Trophoblast cell (in vitro differentiated cells and primary cell): Measurements from ENCODE around the gene BATF.

Source experiments
- DNase-seq, 2 donors: peaks; one replicate each; pipeline ENCODE4 v3.0.0-alpha.2; 2016
- H2AFZ ChIP-seq: 2 replicates; pipeline ENCODE4 v1.6.1; 2013; ENCODE audit warnings: low read length, moderate library complexity, mild to moderate bottlenecking; ENCODE audit not compliant: insufficient read depth, poor library complexity
- H2AK5ac ChIP-seq: 2 replicates; pipeline ENCODE4 v1.6.1; 2013; ENCODE audit warnings: mild to moderate bottlenecking, low read length
- H2BK120ac ChIP-seq: 2 replicates; pipeline ENCODE4 v1.6.1; 2013; ENCODE audit warnings: low read length, mild to moderate bottlenecking, moderate library complexity; ENCODE audit not compliant: insufficient read depth, poor library complexity
- H2BK12ac ChIP-seq: 2 replicates; pipeline ENCODE4 v1.6.1; 2013; ENCODE audit warnings: mild to moderate bottlenecking, low read length, moderate library complexity
- H2BK5ac ChIP-seq: 2 replicates; pipeline ENCODE4 v1.6.1; 2013; ENCODE audit warnings: low read length, low read depth, moderate library complexity, mild to moderate bottlenecking; ENCODE audit not compliant: poor library complexity
- H3K14ac ChIP-seq: 2 replicates; pipeline ENCODE4 v1.6.1; 2013; ENCODE audit warnings: mild to moderate bottlenecking, low read length
- H3K18ac ChIP-seq: 2 replicates; pipeline ENCODE4 v1.6.1; 2013; ENCODE audit warnings: mild to moderate bottlenecking, low read length
- H3K23ac ChIP-seq: 2 replicates; pipeline ENCODE4 v1.6.1; 2013; ENCODE audit warnings: low read length
- H3K27ac ChIP-seq: 2 replicates; pipeline ENCODE4 v1.5.1; 2013; ENCODE audit warnings: low read depth, mild to moderate bottlenecking, inconsistent platforms, low read length, moderate library complexity
- H3K27me3 ChIP-seq: 2 replicates; pipeline ENCODE4 v1.6.1; 2013; ENCODE audit warnings: inconsistent platforms, mild to moderate bottlenecking, low read length, moderate library complexity; ENCODE audit not compliant: insufficient read depth
- H3K36me3 ChIP-seq, 2 experiments: 1 replicate in 1 of 2; 2 replicates in 1 of 2; pipeline ENCODE4 v1.6.1; 2013; ENCODE audit warnings: low read length in 2 of 2, mild to moderate bottlenecking in 2 of 2, moderate library complexity in 1 of 2; ENCODE audit not compliant: insufficient read depth in 2 of 2, control insufficient read depth in 1 of 2
- H3K4ac ChIP-seq: 2 replicates; pipeline ENCODE4 v1.6.1; 2013; ENCODE audit warnings: low read depth, mild to moderate bottlenecking, low read length, moderate library complexity
- H3K4me1 ChIP-seq, 2 experiments: 1 replicate in 1 of 2; 2 replicates in 1 of 2; pipeline ENCODE4 v1.6.1; 2013; ENCODE audit warnings: low read length in 2 of 2, mild to moderate bottlenecking in 2 of 2, moderate library complexity in 1 of 2; ENCODE audit not compliant: insufficient read depth in 2 of 2, control insufficient read depth in 1 of 2
- H3K4me2 ChIP-seq: 2 replicates; pipeline ENCODE4 v1.6.1; 2013; ENCODE audit warnings: inconsistent platforms, mild to moderate bottlenecking, low read length, moderate library complexity
- H3K4me3 ChIP-seq: 2 replicates; pipeline ENCODE4 v1.5.1; 2013; ENCODE audit warnings: mild to moderate bottlenecking, low read depth, low read length, inconsistent platforms
- H3K79me1 ChIP-seq: one replicate; pipeline ENCODE4 v1.6.1; 2013; ENCODE audit warnings: low read length
- H3K79me2 ChIP-seq: 2 replicates; pipeline ENCODE4 v1.6.1; 2013; ENCODE audit warnings: low read length, mild to moderate bottlenecking; ENCODE audit not compliant: control insufficient read depth, insufficient read depth, poor library complexity
- H3K9ac ChIP-seq: 2 replicates; pipeline ENCODE4 v1.6.1; 2013; ENCODE audit warnings: mild to moderate bottlenecking, low read length
- H3K9me3 ChIP-seq: 2 replicates; pipeline ENCODE4 v1.6.1; 2013; ENCODE audit warnings: low read depth, mild to moderate bottlenecking, control low read depth, inconsistent platforms, low read length; ENCODE audit not compliant: insufficient read depth
- H4K12ac ChIP-seq: 2 replicates; pipeline ENCODE4 v1.6.1; 2013; ENCODE audit warnings: low read depth, mild to moderate bottlenecking, low read length, moderate library complexity
- H4K8ac ChIP-seq: 2 replicates; pipeline ENCODE4 v1.6.1; 2013; ENCODE audit warnings: low read depth, mild to moderate bottlenecking, low read length, moderate library complexity
- H4K91ac ChIP-seq: one replicate; pipeline ENCODE4 v1.6.1; 2013; ENCODE audit warnings: low read depth, mild to moderate bottlenecking, low read length, moderate library complexity
- whole genome bisulfite sequencing: extraction: QIAGEN DNeasy Blood & Tissue Kit; methylation state at CpG from one replicate; pipeline ENCODE4 v1.1.7; 2013; ENCODE audit warnings: missing lambda C conversion rate; ENCODE audit not compliant: insufficient read length, insufficient coverage; ENCODE audit errors: extremely low coverage; 5-methylcytosine and 5-hydroxymethylcytosine counted together

The BATF gene

DNA sequence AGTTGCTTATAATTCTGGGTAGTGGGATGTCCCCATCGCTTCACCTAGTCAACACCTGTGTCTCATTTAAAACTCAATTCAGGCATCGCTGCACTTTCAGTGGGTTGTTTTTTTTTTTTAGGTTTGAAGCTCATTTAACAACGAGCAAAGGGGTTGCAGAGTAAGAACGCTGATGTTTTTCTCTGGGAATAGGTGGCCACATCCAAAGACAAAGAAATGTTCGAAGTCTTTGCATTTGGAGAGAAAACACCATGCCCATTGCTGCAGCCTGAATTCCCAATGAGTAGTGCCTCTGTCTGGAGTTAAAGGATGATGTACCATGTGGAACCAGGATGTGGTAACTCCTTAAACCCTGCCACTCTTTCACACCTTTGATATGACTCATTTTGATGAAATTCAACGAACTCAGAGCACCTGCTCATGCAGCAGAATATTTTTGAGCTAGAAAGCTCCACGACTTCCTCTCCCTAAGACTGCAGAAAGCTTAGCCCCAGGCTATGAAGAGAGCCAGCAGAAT is 35.1 kb upstream of the BATF start:
- Histone ChIP-seq H3K4me3 (no peak overlapping the region), H4K12ac (no peak overlapping the region), H3K14ac (no peak overlapping the region), H4K91ac (no peak overlapping the region), H3K27me3 (no peaks in the 10 kb centered on the region), H2BK120ac (no peak overlapping the region), H2BK5ac (no peak overlapping the region), H3K4ac (no peak overlapping the region), H2AFZ (no peak overlapping the region), H3K4me1 (no peaks in the 10 kb centered on the region), H2BK12ac (no peak overlapping the region), H4K8ac (no peak overlapping the region), H3K18ac (no peak overlapping the region), H3K9me3 (peaks cover 2% of the 10 kb centered on the region), H2AK5ac (no peak overlapping the region), H3K36me3 (no peaks in the 10 kb centered on the region), H3K4me2 (no peak overlapping the region), H3K79me2 (no peaks in the 10 kb centered on the region), H3K23ac (no peak overlapping the region), H3K27ac (no peak overlapping the region), H3K79me1 (no peaks in the 10 kb centered on the region), H3K9ac (no peak overlapping the region)
- no CpG with 5 or more reads among the region's 7 CpGs for WGBS
- DNase-seq: peak; percentile 14 to 81

DNA sequence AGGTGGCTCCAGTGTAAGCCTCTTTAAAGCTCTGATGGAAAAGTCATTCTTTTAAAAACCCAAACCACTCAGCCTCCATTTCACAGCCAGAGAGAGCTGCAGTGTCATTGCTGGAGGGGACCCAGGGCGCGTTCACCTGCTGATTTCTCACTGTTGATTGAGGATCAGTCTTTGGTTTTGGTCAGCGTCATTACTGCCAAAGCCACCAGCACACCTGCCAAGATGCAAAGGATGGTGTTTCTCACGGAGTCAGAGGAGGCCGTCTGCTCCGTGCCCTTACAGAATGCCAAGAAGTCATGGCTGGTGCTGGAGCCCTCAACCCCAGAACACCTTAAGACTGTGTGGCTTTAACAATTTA is 32.8 kb upstream of the BATF start:
- no peak overlapping the region for H3K4ac ChIP-seq
- no peak for DNase-seq
- no peaks in the 10 kb centered on the region for H3K27me3 ChIP-seq
- no CpG with 5 or more reads among the region's 6 CpGs for WGBS
- H2BK120ac ChIP-seq: no peak overlapping the region
- H3K27ac ChIP-seq: no peak overlapping the region
- no peaks in the 10 kb centered on the region for H3K9me3 ChIP-seq
- no peak overlapping the region for H4K8ac ChIP-seq
- no peak overlapping the region for H3K4me2 ChIP-seq
- no peak overlapping the region for H3K18ac ChIP-seq
- no peak overlapping the region for H2AFZ ChIP-seq
- no peaks in the 10 kb centered on the region for H3K4me1 ChIP-seq
- no peak overlapping the region for H2BK12ac ChIP-seq
- no peaks in the 10 kb centered on the region for H3K79me2 ChIP-seq
- no peak overlapping the region for H3K23ac ChIP-seq
- no peaks in the 10 kb centered on the region for H3K36me3 ChIP-seq
- H3K4me3 ChIP-seq: no peak overlapping the region
- H4K12ac ChIP-seq: no peak overlapping the region
- peak overlapping the region; percentile 22 for H2AK5ac ChIP-seq
- no peak overlapping the region for H3K14ac ChIP-seq
- no peak overlapping the region for H2BK5ac ChIP-seq
- no peaks in the 10 kb centered on the region for H3K79me1 ChIP-seq
- H3K9ac ChIP-seq: no peak overlapping the region
- no peak overlapping the region for H4K91ac ChIP-seq

DNA sequence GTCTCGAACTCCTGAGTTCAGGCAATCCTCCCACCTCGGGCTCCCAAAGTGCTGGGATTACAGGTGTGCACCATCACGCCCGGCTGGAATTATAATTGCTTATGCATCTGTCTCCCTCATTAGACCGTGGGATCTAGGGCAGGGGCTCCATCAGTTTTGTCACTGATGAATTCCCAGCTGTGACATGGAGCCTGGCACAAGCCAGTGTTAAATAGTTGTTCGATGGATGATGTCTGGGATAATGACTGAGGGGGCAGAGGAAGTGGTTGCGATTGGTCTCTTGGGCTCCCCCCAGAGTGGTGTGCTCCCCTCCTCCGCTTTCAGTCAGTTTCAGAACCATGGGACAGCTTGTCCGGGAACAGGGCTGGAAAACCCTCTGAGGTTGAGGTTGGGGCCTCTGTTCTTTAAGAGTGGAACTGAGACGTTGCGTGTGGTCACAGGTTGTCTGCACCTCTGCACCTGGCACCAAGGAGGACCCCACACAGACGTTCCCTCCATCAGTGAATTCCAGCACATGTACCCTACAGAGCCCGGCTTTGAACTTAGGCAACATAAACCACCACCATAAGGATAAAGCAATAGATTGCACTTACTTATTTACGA is 30.8 kb upstream of the BATF start:
- no peak overlapping the region for H3K14ac ChIP-seq
- no peak overlapping the region for H3K27ac ChIP-seq
- no peaks in the 10 kb centered on the region for H3K4me1 ChIP-seq
- H4K91ac ChIP-seq: no peak overlapping the region
- no peaks in the 10 kb centered on the region for H3K79me2 ChIP-seq
- no peak overlapping the region for H3K4ac ChIP-seq
- H3K4me2 ChIP-seq: no peak overlapping the region
- H4K12ac ChIP-seq: no peak overlapping the region
- no peak overlapping the region for H2AFZ ChIP-seq
- H2BK5ac ChIP-seq: no peak overlapping the region
- no peaks in the 10 kb centered on the region for H3K79me1 ChIP-seq
- no peaks in the 10 kb centered on the region for H3K27me3 ChIP-seq
- DNase-seq: no peak
- H3K9me3 ChIP-seq: no peaks in the 10 kb centered on the region
- no peak overlapping the region for H2AK5ac ChIP-seq
- H3K9ac ChIP-seq: peak overlapping the region; percentile 60
- H2BK120ac ChIP-seq: no peak overlapping the region
- no peak overlapping the region for H3K18ac ChIP-seq
- no peak overlapping the region for H3K23ac ChIP-seq
- WGBS: no CpG with 5 or more reads among the region's 14 CpGs
- H4K8ac ChIP-seq: no peak overlapping the region
- H3K36me3 ChIP-seq: no peaks in the 10 kb centered on the region
- H3K4me3 ChIP-seq: no peak overlapping the region
- H2BK12ac ChIP-seq: no peak overlapping the region

DNA sequence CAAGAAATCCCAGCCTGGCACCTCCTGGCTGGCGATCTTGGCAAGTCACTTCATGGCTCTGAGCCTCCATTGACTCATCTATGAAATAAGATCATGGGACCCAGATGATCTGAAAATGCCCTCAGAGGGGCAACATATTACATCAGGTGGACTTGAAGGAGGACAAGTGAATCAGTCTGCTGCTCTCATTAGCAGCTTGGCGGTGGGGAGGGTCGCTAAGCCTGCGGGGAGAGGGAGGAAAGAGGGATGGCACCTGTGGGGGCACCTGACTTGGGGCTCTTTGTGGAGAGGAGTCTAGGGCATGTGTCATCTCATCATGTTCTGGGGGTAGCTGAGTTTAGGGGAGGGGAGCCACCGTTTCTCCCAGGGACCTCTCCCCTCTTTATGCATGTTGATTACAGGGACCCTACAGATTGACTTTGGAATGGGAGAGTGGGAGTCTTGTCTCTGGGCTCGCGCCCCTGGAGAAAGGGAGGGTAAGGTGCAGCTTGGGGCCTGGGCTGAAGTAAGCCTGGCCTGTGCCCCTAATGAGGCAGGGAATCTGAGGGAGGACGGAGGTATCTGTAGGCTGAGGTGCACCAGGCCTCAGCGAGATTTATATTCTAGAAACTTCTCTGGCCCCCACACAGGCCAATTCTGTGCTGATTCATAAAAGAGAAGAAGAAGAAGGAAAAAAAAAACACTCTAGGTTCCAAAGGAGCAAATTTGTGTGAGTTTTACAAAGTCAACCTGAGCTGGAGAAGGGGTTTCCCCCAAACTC is 29.3 kb upstream of the BATF start:
- no peak overlapping the region for H2AK5ac ChIP-seq
- no peak overlapping the region for H3K9ac ChIP-seq
- no CpG with 5 or more reads among the region's 9 CpGs for WGBS

More for the DNA sequence above, 29.3 kb upstream of the BATF start:
- H4K12ac ChIP-seq: no peak overlapping the region
- H3K27me3 ChIP-seq: no peaks in the 10 kb centered on the region
- no peaks in the 10 kb centered on the region for H3K9me3 ChIP-seq
- no peak overlapping the region for H3K14ac ChIP-seq
- no peak overlapping the region for H2AFZ ChIP-seq
- H3K4me2 ChIP-seq: no peak overlapping the region
- no peak overlapping the region for H2BK120ac ChIP-seq
- no peak overlapping the region for H4K91ac ChIP-seq
- H3K79me2 ChIP-seq: no peaks in the 10 kb centered on the region
- H3K4me1 ChIP-seq: no peaks in the 10 kb centered on the region
- H3K4me3 ChIP-seq: no peak overlapping the region
- no peaks in the 10 kb centered on the region for H3K79me1 ChIP-seq
- H3K4ac ChIP-seq: no peak overlapping the region
- H3K27ac ChIP-seq: no peak overlapping the region
- no peak overlapping the region for H3K23ac ChIP-seq
- no peak for DNase-seq
- no peak overlapping the region for H2BK5ac ChIP-seq
- H4K8ac ChIP-seq: no peak overlapping the region
- H3K18ac ChIP-seq: no peak overlapping the region
- no peaks in the 10 kb centered on the region for H3K36me3 ChIP-seq
- no peak overlapping the region for H2BK12ac ChIP-seq
